ENCODE measurements around the gene ABCC6. TPM values are rescaled to one million over a fixed set of nuclear protein-coding genes. Genes with fewer than 3 reads are reported as not detected.

Gene ABCC6
- polyA plus RNA-seq, 3 donors from 2014 or later = 0.03 TPM; not detected in 2

- DNase-seq = no peak
- Mint-ChIP-seq H3K36me3 (peaks cover 5 to 25% (median 12%) of the 10 kb centered on the region in 3 donors), H3K4me3 (no peak overlapping the region), H3K9me3 (no peaks in the 10 kb centered on the region), H3K4me1 (no peaks in the 10 kb centered on the region), H3K27ac (no peak overlapping the region), H3K27me3 (ENCODE audit: low read depth in 3 of 3) (no peaks in the 10 kb centered on the region)
Measured at GRCh38 chr16:16143931-16144330, 79.4 kb downstream of the ABCC6 start.

DNA sequence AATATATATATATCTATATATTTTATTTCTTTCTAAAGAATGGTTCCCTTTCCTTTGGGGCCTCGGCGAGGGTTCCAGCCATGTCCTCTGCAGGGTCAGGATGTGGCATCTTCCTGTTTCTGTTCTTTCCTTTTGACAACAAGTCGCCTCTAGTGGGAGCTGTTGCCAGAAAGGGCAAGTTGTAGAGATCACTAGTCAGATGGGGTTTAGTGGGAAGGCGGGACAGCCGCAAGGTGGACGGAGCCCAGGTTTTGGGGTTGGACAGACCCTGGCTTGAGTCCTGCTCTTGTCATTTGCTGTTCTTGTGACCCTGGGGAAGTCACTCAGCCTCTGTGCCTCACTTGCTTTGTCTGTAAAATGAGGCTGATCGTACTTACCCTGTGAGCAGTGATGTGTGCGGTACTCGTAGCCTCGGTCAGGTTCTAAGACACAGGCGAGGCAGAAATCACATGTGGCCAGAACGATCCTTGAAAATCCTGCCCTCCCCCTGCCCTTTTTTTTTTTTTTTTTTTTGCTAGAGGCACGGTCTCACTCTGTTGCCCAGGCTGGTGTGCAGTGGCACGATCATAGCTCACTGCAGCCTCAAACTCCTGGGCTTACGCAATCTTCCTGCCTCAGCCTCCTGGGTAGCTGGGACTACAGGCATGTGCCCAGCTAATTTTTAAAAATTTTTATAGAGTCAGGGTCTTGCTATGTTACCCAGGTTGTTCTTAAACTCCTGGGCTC, 80.1 kb downstream of the ABCC6 start:
- Mint-ChIP-seq H3K27ac (no peak overlapping the region), H3K4me3 (no peak overlapping the region), H3K4me1 (no peaks in the 10 kb centered on the region), H3K27me3 (ENCODE audit: low read depth in 3 of 3) (no peaks in the 10 kb centered on the region), H3K36me3 (peaks cover 5 to 28% (median 14%) of the 10 kb centered on the region in 3 donors), H3K9me3 (no peaks in the 10 kb centered on the region)
- no peak for DNase-seq

DNA sequence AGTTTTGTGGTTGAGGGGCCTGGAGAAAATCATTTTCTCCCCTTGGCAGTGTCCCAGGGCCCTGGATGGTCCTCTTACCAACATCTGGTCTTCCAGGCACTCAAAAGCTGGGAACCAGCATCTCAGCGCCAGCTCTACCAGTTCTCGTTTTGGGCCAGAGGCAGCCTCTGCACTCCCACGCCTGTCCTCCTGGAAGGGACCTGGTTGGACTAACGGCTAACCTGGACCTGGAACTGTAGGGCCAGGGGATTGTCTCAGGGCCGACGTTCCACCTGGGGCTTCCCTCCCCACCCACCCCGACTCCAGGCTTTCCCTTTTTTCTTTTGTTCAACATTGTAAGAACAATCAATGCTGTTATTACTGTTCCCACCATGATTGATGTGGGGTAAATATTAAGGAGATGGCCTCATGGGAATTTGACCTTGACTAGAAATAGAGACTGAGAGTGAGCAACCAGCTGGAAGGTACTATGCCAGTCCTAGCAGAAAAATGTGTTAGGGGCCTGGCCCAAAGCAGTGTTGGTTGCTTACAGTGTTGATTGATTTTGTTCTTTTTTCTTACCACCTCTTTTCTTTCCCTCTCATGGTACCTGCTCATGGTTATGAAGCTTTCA, 81.4 kb downstream of the ABCC6 start:
- H3K4me1 Mint-ChIP-seq = no peaks in the 10 kb centered on the region
- H3K27ac Mint-ChIP-seq = no peak overlapping the region
- peaks cover 5 to 28% (median 14%) of the 10 kb centered on the region in 3 donors for H3K36me3 Mint-ChIP-seq
- H3K27me3 Mint-ChIP-seq (ENCODE audit: low read depth in 3 of 3) = no peaks in the 10 kb centered on the region
- no peak overlapping the region for H3K4me3 Mint-ChIP-seq
- no peak for DNase-seq
- no peaks in the 10 kb centered on the region for H3K9me3 Mint-ChIP-seq

- no peaks in the 10 kb centered on the region for H3K4me1 Mint-ChIP-seq
- no peaks in the 10 kb centered on the region for H3K9me3 Mint-ChIP-seq
- no peak for DNase-seq
- peaks cover 5 to 31% (median 14%) of the 10 kb centered on the region in 3 donors for H3K36me3 Mint-ChIP-seq
- H3K27ac Mint-ChIP-seq = no peak overlapping the region
- no peaks in the 10 kb centered on the region for H3K27me3 Mint-ChIP-seq (ENCODE audit: low read depth in 3 of 3)
- no peak overlapping the region for H3K4me3 Mint-ChIP-seq
Measured at GRCh38 chr16:16141141-16141540, 82.2 kb downstream of the ABCC6 start.

- Mint-ChIP-seq H3K9me3 (no peaks in the 10 kb centered on the region), H3K4me1 (no peaks in the 10 kb centered on the region), H3K27me3 (ENCODE audit: low read depth in 3 of 3) (no peaks in the 10 kb centered on the region), H3K27ac (no peak overlapping the region), H3K36me3 (peaks cover 5 to 36% (median 14%) of the 10 kb centered on the region in 3 donors), H3K4me3 (no peak overlapping the region)
- DNase-seq = no peak
Measured at GRCh38 chr16:16140537-16140936, 82.8 kb downstream of the ABCC6 start.

DNA sequence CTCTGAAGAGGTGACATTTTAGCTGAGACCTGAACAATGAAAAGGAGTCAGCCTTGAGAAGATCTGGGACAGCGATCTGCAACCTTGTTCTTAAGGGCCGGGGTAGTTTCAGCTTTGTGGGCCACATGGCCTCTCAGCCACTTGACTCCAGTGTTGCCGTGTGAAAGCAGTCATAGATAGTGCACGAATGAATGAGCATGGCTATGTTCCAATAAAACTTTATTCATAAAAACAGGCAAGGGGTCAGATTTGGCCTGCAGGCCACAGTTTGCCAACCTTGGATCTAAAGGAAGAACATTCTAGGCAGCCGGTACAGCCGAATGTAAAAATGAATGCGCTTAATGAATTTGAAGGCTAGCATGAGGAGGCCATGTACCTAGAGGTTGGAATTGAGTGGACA, 83.5 kb downstream of the ABCC6 start:
- Mint-ChIP-seq H3K4me3 (no peak overlapping the region), H3K9me3 (no peaks in the 10 kb centered on the region), H3K27ac (peak overlapping the region in 2 of 6 donors; percentile 9 to 42), H3K4me1 (no peaks in the 10 kb centered on the region), H3K36me3 (peaks cover 10 to 41% (median 18%) of the 10 kb centered on the region in 3 donors), H3K27me3 (ENCODE audit: low read depth in 3 of 3) (no peaks in the 10 kb centered on the region)
- no peak for DNase-seq

DNA sequence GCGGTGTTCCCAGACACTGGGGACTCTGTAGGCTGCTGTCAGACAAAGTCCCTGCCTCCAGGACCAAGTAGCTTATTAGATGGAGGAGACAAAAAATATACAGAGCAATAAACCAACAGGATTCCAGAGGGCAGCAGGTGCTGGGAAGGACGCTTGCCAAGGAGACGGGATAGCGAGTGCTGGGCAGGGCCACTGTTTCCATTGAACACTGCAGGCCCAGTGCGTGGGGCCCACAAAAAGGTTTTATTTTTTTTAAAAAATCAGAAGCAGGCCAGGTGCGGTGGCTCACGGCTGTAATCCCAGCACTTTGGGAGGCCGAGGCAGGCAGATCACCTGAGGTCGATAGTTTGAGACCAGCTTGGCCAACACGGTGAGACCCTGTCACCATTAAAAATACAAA, 84.2 kb downstream of the ABCC6 start:
- H3K27ac Mint-ChIP-seq = no peak overlapping the region
- H3K9me3 Mint-ChIP-seq = no peaks in the 10 kb centered on the region
- no peak overlapping the region for H3K4me3 Mint-ChIP-seq
- DNase-seq = no peak
- no peaks in the 10 kb centered on the region for H3K4me1 Mint-ChIP-seq
- H3K36me3 Mint-ChIP-seq = peaks cover 10 to 44% (median 21%) of the 10 kb centered on the region in 3 donors
- H3K27me3 Mint-ChIP-seq (ENCODE audit: low read depth in 3 of 3) = no peaks in the 10 kb centered on the region

DNA sequence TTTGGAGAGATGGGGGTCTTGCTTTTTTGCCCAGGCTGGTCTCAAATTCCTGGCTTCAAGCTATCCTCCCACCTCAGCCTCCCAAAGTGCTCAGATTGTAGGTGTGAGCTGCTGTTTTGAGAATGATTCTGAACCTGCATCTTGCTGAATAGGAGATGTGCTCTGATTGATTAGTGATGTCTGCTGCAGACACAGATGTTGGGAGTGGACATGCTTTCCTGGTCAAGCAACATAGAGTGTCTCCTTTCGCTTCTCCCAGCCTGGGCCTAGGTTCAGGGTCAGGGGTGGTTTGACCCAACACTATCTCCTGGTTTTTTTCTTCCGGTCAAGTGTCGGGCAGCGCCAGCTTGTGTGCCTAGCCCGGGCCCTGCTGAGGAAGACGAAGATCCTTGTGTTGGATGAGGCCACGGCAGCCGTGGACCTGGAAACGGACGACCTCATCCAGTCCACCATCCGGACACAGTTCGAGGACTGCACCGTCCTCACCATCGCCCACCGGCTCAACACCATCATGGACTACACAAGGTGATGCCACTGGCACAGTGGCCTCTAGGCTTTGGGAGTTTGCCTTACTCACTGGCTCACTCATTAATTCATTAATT, 85.2 kb downstream of the ABCC6 start:
- Mint-ChIP-seq H3K36me3 (peaks cover 10 to 48% (median 27%) of the 10 kb centered on the region in 3 donors), H3K27me3 (ENCODE audit: low read depth in 3 of 3) (no peaks in the 10 kb centered on the region), H3K4me1 (no peaks in the 10 kb centered on the region), H3K4me3 (no peak overlapping the region), H3K27ac (no peak overlapping the region), H3K9me3 (no peaks in the 10 kb centered on the region)
- DNase-seq = no peak

DNA sequence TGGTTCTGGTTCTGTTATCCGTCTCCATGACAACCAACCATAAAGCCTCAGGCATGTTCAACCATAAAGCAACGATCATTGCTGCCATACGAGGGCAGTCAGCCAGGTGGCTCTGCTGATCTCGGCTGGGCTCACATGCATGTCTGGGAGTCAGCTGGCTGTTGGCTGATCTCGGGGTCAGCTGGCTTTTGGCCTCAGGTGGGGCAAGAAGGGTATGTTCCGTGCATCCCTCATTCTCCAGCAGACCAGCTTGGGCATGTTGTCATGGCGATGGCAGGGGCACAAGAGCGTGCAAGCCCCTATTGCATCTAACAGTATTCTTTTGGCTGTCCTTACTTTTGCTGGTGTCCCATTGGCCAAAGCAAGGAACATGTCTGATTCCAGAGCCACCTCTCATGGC, 86.2 kb downstream of the ABCC6 start:
- Mint-ChIP-seq H3K4me3 (no peak overlapping the region), H3K4me1 (no peaks in the 10 kb centered on the region), H3K27ac (no peak overlapping the region), H3K9me3 (no peaks in the 10 kb centered on the region), H3K27me3 (ENCODE audit: low read depth in 3 of 3) (peaks cover 0 to 1% (median 0%) of the 10 kb centered on the region in 3 donors), H3K36me3 (peaks cover 11 to 45% (median 30%) of the 10 kb centered on the region in 3 donors)
- DNase-seq = no peak

DNA sequence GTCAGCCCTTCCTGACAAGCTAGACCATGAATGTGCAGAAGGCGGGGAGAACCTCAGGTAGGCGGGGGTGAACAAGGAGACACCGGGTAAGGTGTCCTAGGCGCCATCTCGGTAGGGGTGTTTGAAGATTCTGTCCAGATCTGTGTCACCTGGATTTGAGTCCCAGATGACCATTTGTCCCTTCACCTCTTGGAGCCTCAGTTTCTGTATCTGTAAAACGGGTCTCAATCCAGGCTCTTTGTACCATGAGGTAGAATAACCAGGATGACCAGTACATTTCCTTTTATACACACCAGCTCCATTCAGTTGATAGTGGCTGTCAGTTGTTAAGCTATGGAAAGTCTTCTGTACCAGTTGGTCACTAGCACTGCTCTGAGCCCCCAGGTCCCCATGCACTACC, 86.7 kb downstream of the ABCC6 start:
- no peaks in the 10 kb centered on the region for H3K4me1 Mint-ChIP-seq
- no peak overlapping the region for H3K27ac Mint-ChIP-seq
- peaks cover 14 to 44% (median 30%) of the 10 kb centered on the region in 3 donors for H3K36me3 Mint-ChIP-seq
- peaks cover 0 to 1% (median 0%) of the 10 kb centered on the region in 3 donors for H3K27me3 Mint-ChIP-seq (ENCODE audit: low read depth in 3 of 3)
- H3K9me3 Mint-ChIP-seq = no peaks in the 10 kb centered on the region
- DNase-seq = no peak
- no peak overlapping the region for H3K4me3 Mint-ChIP-seq

GRCh38 chr16:16133943-16134604, 89.2 kb downstream of the ABCC6 start:
- Mint-ChIP-seq H3K27me3 (ENCODE audit: low read depth in 3 of 3) (peaks cover 0 to 1% (median 0%) of the 10 kb centered on the region in 3 donors), H3K4me1 (no peaks in the 10 kb centered on the region), H3K4me3 (no peak overlapping the region), H3K27ac (no peak overlapping the region), H3K9me3 (no peaks in the 10 kb centered on the region), H3K36me3 (peaks cover 9 to 33% (median 20%) of the 10 kb centered on the region in 3 donors)
- DNase-seq = no peak

- Mint-ChIP-seq H3K9me3 (no peaks in the 10 kb centered on the region), H3K4me1 (no peaks in the 10 kb centered on the region), H3K4me3 (no peak overlapping the region), H3K27ac (no peak overlapping the region), H3K27me3 (ENCODE audit: low read depth in 3 of 3) (peaks cover 0 to 1% (median 0%) of the 10 kb centered on the region in 3 donors), H3K36me3 (peaks cover 9 to 32% (median 17%) of the 10 kb centered on the region in 3 donors)
- DNase-seq = no peak
Measured at GRCh38 chr16:16131659-16132058, 91.6 kb downstream of the ABCC6 start.

DNA sequence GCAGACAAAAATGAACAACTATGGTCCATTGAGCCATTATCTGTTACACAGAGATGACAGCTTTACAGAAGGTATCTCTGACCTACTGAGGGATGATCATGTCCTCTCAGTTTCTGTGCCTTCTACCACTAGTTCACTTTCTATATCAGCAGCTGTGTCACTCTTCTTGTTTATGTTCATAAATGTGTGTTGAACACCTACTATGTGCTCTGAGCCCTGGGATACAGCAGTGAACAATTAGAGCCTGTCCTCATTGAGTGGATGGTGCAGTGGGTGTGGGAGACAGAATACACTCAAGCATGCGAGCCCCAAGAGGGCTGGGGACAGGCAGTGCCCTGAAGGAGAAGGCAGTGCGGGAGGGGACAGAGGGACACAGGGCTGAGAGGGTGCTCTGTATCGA, 92.1 kb downstream of the ABCC6 start:
- H3K27ac Mint-ChIP-seq = no peak overlapping the region
- no peak overlapping the region for H3K4me3 Mint-ChIP-seq
- H3K9me3 Mint-ChIP-seq = no peaks in the 10 kb centered on the region
- H3K4me1 Mint-ChIP-seq = no peaks in the 10 kb centered on the region
- DNase-seq = no peak
- H3K36me3 Mint-ChIP-seq = peaks cover 10 to 31% (median 17%) of the 10 kb centered on the region in 3 donors
- H3K27me3 Mint-ChIP-seq (ENCODE audit: low read depth in 3 of 3) = peaks cover 0 to 1% (median 0%) of the 10 kb centered on the region in 3 donors

Data from immature natural killer cell (primary cell).